HG03354 (cell line): ENCODE results near the gene MED15.
"Not testable (repeated sequence)": the region's sequence is repeated elsewhere in the genome, so short reads cannot be mapped to it uniquely, and the experiment has no call there.

ENCODE experiments used
- ATAC-seq: cut with Tn5 transposase; IDR thresholded peaks from one replicate; pipeline ENCODE4 v1.9.1; 2021; ENCODE audit warnings: mild to moderate bottlenecking; ENCODE audit not compliant: unreplicated experiment, poor library complexity, severe bottlenecking

The MED15 gene

GRCh38 chr22:20483143-20483506, 24.3 kb upstream of the MED15 start:
- ATAC-seq = not testable (repeated sequence)

GRCh38 chr22:20483771-20484170, 23.6 kb upstream of the MED15 start:
- no peak for ATAC-seq

- ATAC-seq = no peak
Observed at GRCh38 chr22:20484948-20485683, 22.3 kb upstream of the MED15 start.

- no peak for ATAC-seq
Observed at GRCh38 chr22:20486229-20486628, 21.2 kb upstream of the MED15 start.

- ATAC-seq = no peak
Observed at GRCh38 chr22:20487715-20488114, 19.7 kb upstream of the MED15 start.

GRCh38 chr22:20488946-20489345, 18.5 kb upstream of the MED15 start:
- ATAC-seq = no peak

GRCh38 chr22:20490183-20490940, 17.0 kb upstream of the MED15 start:
- ATAC-seq = no peak

- ATAC-seq = no peak
Observed at GRCh38 chr22:20490941-20491307, 16.5 kb upstream of the MED15 start.

GRCh38 chr22:20491346-20491745, 16.1 kb upstream of the MED15 start:
- no peak for ATAC-seq

GRCh38 chr22:20494978-20495860, 12.2 kb upstream of the MED15 start, which contains the start of gene KLHL22:
TSS of gene KLHL22 (minus strand) at chr22:20495795. CDS start at chr22:20489211, 6,584 bp downstream.
- peak; percentile 36 for ATAC-seq

- ATAC-seq = peak; percentile 83
Observed at GRCh38 chr22:20495861-20496681, 11.3 kb upstream of the MED15 start.

GRCh38 chr22:20497426-20497825, 10.0 kb upstream of the MED15 start:
- no peak for ATAC-seq

GRCh38 chr22:20498913-20499312, 8.5 kb upstream of the MED15 start:
- no peak for ATAC-seq

GRCh38 chr22:20499769-20500168, 7.6 kb upstream of the MED15 start:
- ATAC-seq = no peak

- ATAC-seq = no peak
Observed at GRCh38 chr22:20503816-20504215, 3.6 kb upstream of the MED15 start.

- not testable (repeated sequence) for ATAC-seq
Observed at GRCh38 chr22:20504293-20504922, 3.0 kb upstream of the MED15 start.

GRCh38 chr22:20506543-20507252, 712 bp upstream of the MED15 start:
- no peak for ATAC-seq

GRCh38 chr22:20508067-20508755, 801 bp downstream of the MED15 start:
- ATAC-seq = not testable (repeated sequence)
